HCT116 (cell line): ENCODE results near the gene CNN2. TPM values are rescaled to one million over a fixed set of nuclear protein-coding genes. Genes with fewer than 3 reads are reported as not detected.

Experiments used
- ATAC-seq: fragments of 200-7000 bp; cut with Tn5 transposase; 2 replicates; pipeline ENCODE4 v1.9.1; 2020; ENCODE audit warnings: mild to moderate bottlenecking, moderate library complexity
- BruUV-seq: library from RNA; stranded (reverse); fragments of 400-500 nt; replicated peaks from 2 replicates; lab custom pipeline; 2021; lab: Mats Ljungman, UMichigan
- CTCF ChIA-PET: fragments of 300-600 bp; sonication (Branson Sonifier 250); formaldehyde crosslinking; loops from one replicate; lab custom pipeline; 2021; ENCODE audit warnings: antibody characterized with exemption; lab: Charles Lee
- POLR2A ChIA-PET: fragments of 300-600, 350-600 bp; sonication (Branson Sonifier 250); formaldehyde crosslinking; loops from one replicate; lab custom pipeline; 2021; ENCODE audit warnings: antibody characterized with exemption; lab: Charles Lee
- RAD21 ChIA-PET, 2 experiments: fragments of 300-600 bp; sonication (Branson Sonifier 250); formaldehyde crosslinking; loops; one replicate each; lab custom pipeline; 2023; ENCODE audit warnings: low total read pairs in 2 of 2; ENCODE audit not compliant: uncharacterized antibody in 2 of 2, unreplicated experiment in 2 of 2, low non-redundant PET in 1 of 2; lab: Charles Lee
- DNase-seq: peaks from one replicate; pipeline ENCODE4 v3.0.0-alpha.2; 2010; ENCODE audit warnings: low read depth, low spot score
- H2AFZ ChIP-seq: fragments of 200-600 bp; shearing (Covaris generic), sonication (generic); 2 replicates; pipeline ENCODE4 v1.6.1; 2017; ENCODE audit warnings: low read depth, mixed run types, mixed read lengths, antibody characterized with exemption, low read length; ENCODE audit not compliant: poor library complexity, severe bottlenecking
- H3K27ac ChIP-seq: 2 replicates; pipeline ENCODE4 v1.5.1; 2012; ENCODE audit warnings: low read depth, low read length
- H3K27me3 ChIP-seq: fragments of 200-600 bp; sonication (generic); 2 replicates; pipeline ENCODE4 v1.6.1; 2016; ENCODE audit warnings: mixed run types, low read length, mixed read lengths; ENCODE audit not compliant: insufficient read depth
- H3K36me3 ChIP-seq, 2 experiments: fragments of 200-500 bp in 1 of 2; fragments of 200-600 bp in 1 of 2; sonication (Bioruptor generic) in 1 of 2; sonication (generic) in 1 of 2; 2 replicates each; pipeline versions ENCODE4 v1.5.1 to v1.6.1; 2014 to 2016; ENCODE audit warnings: low read length in 2 of 2, inconsistent platforms in 1 of 2, mixed read lengths in 1 of 2, mixed run types in 1 of 2; ENCODE audit not compliant: insufficient read depth in 2 of 2, control insufficient read depth in 1 of 2
- H3K4me1 ChIP-seq, 2 experiments: fragments of 200-600 bp in 1 of 2; sonication (generic) in 1 of 2; 2 replicates each; pipeline versions ENCODE4 v1.5.1 to v1.6.1; 2012 to 2017; ENCODE audit warnings: low read length in 2 of 2, inconsistent platforms in 1 of 2, mild to moderate bottlenecking in 1 of 2, mixed read lengths in 1 of 2, mixed run types in 1 of 2, moderate library complexity in 1 of 2; ENCODE audit not compliant: insufficient read depth in 2 of 2, control insufficient read depth in 1 of 2
- H3K4me2 ChIP-seq: fragments of 200-600 bp; sonication (generic); 2 replicates; pipeline ENCODE4 v1.6.1; 2017; ENCODE audit warnings: mixed run types, low read length, mixed read lengths
- H3K4me3 ChIP-seq, 2 experiments: fragments of 200-600 bp in 1 of 2; sonication (generic) in 1 of 2; replicated peaks in 1 of 2; 2 replicates each; pipeline ENCODE4 v1.5.1; 2011 to 2016; ENCODE audit warnings: low read length in 2 of 2, control low read depth in 1 of 2, low read depth in 1 of 2, mild to moderate bottlenecking in 1 of 2, mixed read lengths in 1 of 2, mixed run types in 1 of 2
- H3K79me2 ChIP-seq: fragments of 200-600 bp; sonication (generic); 2 replicates; pipeline ENCODE4 v1.6.1; 2017; ENCODE audit warnings: mild to moderate bottlenecking, mixed run types, low read length, moderate library complexity, mixed read lengths; ENCODE audit not compliant: insufficient read depth
- H3K9ac ChIP-seq: fragments of 200-600 bp; sonication (generic); 2 replicates; pipeline ENCODE4 v1.6.1; 2016; ENCODE audit warnings: low read length, mixed read lengths
- H3K9me2 ChIP-seq: fragments of 200-600 bp; sonication (generic), shearing (Covaris generic); 2 replicates; pipeline ENCODE4 v1.6.1; 2017; ENCODE audit warnings: mixed run types, mild to moderate bottlenecking, moderate library complexity; ENCODE audit not compliant: insufficient read depth
- H3K9me3 ChIP-seq, 2 experiments: fragments of 200-500 bp in 1 of 2; fragments of 200-600 bp in 1 of 2; sonication (Bioruptor generic) in 1 of 2; sonication (generic) in 1 of 2; 2 replicates each; pipeline ENCODE4 v1.6.1; 2014 to 2017; ENCODE audit warnings: low read length in 2 of 2, mixed read lengths in 2 of 2, inconsistent platforms in 1 of 2, low read depth in 1 of 2, mild to moderate bottlenecking in 1 of 2, mixed run types in 1 of 2, moderate library complexity in 1 of 2; ENCODE audit not compliant: control insufficient read depth in 1 of 2, insufficient read depth in 1 of 2
- H4K20me1 ChIP-seq: fragments of 200-600 bp; sonication (generic), shearing (Covaris generic); 2 replicates; pipeline ENCODE4 v1.6.1; 2017; ENCODE audit warnings: mixed run types, mild to moderate bottlenecking, moderate library complexity; ENCODE audit not compliant: insufficient read depth
- ELF1 ChIP-seq: IDR thresholded peaks from 2 replicates; pipeline ENCODE4 v1.6.1; 2012; ENCODE audit warnings: low read depth, borderline replicate concordance
- MAX ChIP-seq: IDR thresholded peaks from 2 replicates; pipeline ENCODE4 v1.6.1; 2012
- POLR2AphosphoS5 ChIP-seq: IDR thresholded peaks from 2 replicates; pipeline ENCODE4 v1.6.1; 2011; ENCODE audit warnings: mild to moderate bottlenecking, low read depth, low read length, moderate library complexity
- REST ChIP-seq: IDR thresholded peaks from 2 replicates; pipeline ENCODE4 v1.6.1; 2012; ENCODE audit warnings: low read depth
- SIN3A ChIP-seq: IDR thresholded peaks from 2 replicates; pipeline ENCODE4 v1.6.1; 2012; ENCODE audit warnings: low read depth
- intact Hi-C: fragments of 100-400 bp; cut with micrococcal nuclease; formaldehyde crosslinking; loops from 2 replicates; pipeline ENCODE4 v1.10.0; 2022
- total RNA-seq: library from RNA; stranded (reverse); gene quantifications from one replicate; pipeline ENCODE4 v1.2.1, GENCODE V29; 2021; ENCODE audit not compliant: unreplicated experiment

CNN2 gene
- total RNA-seq, 1 experiment from 2014 or later = 212 TPM

GRCh38 chr19:1072371-1073015 lies 46.1 kb downstream of the CNN2 start:
- DNase-seq = no peak
- H3K4me2 ChIP-seq = no peak overlapping the region
- no peak for ATAC-seq
- H3K36me3 ChIP-seq = peaks cover 0 to 10% of the 10 kb centered on the region in 2 experiments; a peak in 1 of 4 replicates
- ChIA-PET POLR2A (no interaction called here), CTCF (no interaction called here), RAD21 (interaction anchor here in 1 of 2 experiments (0.6 kb wide), 1 partner anchor 9 kb away, joined by 3 read pairs; no protein-coding TSS in a partner anchor)
- peaks cover 7 to 38% of the 10 kb centered on the region in 2 experiments for H3K4me1 ChIP-seq
- TF ChIP-seq POLR2AphosphoS5 = no peak
- no peak for TF ChIP-seq REST
- TF ChIP-seq SIN3A = no peak
- no peak for TF ChIP-seq MAX
- TF ChIP-seq ELF1 = no peak
- H3K27ac ChIP-seq = no peak overlapping the region
- no peaks in the 10 kb centered on the region for H3K27me3 ChIP-seq
- intact Hi-C loops = no loop called here
- H3K9ac ChIP-seq = no peak overlapping the region
- H3K9me2 ChIP-seq = no peaks in the 10 kb centered on the region
- no peak overlapping the region for H2AFZ ChIP-seq
- no peaks in the 10 kb centered on the region for H4K20me1 ChIP-seq
- no TSS peak for BruUV-seq
- H3K9me3 ChIP-seq = no peaks in the 10 kb centered on the region
- no peak overlapping the region for H3K4me3 ChIP-seq
- peaks cover 14% of the 10 kb centered on the region; the same call in 1 of the 2 replicates for H3K79me2 ChIP-seq
